Glomerular visceral epithelial cell (primary cell): ENCODE results near the gene PTPN21.

Source experiments
- DNase-seq: peaks from one replicate; pipeline ENCODE4 v3.0.0-alpha.2; 2016; ENCODE audit errors: extremely low spot score

The PTPN21 gene

DNA sequence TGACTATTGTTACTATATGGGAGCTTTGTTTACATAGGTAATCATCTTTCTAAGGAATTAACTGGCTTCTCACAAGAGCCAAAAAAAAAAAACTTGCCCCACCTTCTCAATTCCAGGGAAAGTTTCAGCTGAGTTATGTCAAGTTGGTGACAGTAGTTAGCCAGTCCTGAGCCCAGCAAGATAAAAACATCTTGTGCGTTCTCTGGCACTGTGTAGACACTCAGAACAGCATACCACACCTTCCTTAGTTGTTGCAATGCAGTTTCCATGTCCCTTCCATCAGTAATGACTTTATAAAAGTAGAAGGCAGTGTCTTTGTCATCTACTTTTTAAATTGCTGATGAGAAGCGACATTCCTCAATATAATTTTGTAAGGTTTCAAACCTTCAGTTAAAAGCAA is 50.2 kb downstream of the PTPN21 start:
- DNase-seq, result no peak

DNA sequence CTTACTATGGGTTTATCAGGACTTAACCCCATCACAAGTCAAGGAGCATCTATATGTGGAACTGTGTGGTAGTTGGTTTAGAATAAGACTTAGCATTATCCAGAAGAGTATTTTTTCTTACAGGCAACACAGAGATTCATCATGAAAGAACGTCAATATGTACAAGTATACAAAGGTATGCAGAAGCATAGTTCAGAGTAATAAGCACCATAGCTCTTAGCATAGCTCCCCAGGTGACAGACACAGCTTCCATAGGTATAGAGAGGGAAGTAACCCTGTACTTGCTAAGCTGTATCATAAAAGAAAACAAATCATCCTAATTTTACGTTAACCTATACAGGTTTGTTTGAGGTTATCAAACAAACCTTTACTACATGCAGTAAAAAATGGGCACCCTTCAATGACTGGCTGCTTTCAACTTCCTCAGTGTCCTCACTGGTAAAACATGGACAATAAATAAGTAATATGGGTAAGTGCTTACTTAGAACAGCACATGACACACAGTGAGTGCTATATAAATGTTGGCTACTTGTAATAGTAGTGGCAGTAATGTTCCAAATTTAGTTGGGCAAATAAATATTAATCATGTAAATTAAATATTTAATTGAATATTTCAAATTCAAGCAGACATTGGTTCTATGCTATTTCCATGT is 50.9 kb downstream of the PTPN21 start:
- DNase-seq, result no peak

DNA sequence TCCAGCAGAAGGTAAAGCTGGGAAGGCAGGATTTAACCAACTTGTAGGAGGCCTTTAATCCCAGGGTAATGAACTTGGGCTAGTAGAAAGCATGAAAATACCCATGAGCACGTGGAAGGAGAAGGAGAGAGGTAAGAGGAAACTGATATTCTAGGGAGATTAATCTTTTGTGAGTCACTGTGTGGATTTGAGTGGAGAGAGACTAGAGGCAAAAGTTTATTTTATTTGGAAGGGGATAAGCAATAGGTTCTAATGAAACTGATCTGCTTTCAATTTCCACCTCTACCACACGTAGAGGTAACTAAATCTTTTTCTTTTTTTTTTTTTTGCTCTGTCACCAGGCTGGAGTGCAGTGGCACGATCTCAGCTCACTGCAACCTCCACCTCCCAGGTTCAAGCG is 52.1 kb downstream of the PTPN21 start:
- no peak for DNase-seq

DNA sequence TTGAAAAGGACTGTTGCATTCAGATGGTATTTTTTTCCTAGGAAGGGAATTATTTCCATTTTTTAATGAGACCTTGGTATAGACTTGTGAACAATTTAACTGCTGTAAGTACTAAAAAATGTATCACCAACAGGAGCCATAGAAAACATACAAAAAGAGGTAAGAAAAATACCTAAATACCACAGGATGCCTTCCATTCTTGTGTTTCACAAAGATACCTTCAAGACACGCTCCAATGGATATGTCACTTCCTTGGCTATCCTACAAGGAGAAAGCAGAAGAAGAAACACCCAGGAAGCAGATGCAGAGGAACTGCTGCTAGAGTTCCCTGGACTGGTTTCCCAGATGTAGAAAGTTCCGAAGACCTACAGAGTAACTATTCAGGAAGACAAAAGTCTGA is 54.2 kb downstream of the PTPN21 start:
- peak; percentile 7 for DNase-seq

DNA sequence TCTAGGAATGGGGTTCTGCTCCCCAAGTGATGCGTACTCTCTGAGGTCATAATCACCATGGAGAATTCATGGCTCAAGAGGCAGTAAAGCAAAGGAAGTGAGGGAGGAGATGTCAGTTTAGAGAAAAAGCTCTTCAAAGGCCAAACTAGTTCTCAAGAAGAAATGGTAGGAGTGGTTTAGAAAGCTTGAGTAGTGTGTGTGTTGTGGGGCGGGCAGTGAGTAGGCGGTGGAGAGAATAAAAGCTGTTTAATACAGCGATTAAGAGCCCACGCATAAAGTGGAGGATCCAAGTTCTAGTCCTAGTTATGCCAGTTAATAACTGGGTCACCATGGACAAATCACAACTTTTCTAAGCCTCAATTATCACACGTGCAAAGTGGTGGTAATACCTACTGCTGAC is 55.6 kb downstream of the PTPN21 start:
- DNase-seq, result no peak

DNA sequence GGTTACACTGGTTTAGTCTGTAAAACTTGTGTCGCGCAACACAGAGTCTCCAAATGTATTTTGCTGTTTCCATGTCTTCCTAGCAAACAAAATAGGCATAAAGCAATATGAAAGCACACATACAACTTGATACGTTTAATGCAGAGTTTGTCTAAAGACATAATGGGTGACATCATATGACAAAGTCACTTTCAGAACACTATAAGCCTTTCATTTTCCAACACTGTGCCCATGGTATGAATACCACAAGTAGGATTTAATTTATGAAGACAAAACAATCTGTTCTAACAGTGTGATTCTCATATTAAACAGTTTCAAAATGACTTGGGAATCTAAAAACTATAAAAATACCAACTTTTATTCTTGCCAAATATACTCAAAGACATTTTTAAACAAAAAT is 58.4 kb downstream of the PTPN21 start:
- DNase-seq, result no peak

DNA sequence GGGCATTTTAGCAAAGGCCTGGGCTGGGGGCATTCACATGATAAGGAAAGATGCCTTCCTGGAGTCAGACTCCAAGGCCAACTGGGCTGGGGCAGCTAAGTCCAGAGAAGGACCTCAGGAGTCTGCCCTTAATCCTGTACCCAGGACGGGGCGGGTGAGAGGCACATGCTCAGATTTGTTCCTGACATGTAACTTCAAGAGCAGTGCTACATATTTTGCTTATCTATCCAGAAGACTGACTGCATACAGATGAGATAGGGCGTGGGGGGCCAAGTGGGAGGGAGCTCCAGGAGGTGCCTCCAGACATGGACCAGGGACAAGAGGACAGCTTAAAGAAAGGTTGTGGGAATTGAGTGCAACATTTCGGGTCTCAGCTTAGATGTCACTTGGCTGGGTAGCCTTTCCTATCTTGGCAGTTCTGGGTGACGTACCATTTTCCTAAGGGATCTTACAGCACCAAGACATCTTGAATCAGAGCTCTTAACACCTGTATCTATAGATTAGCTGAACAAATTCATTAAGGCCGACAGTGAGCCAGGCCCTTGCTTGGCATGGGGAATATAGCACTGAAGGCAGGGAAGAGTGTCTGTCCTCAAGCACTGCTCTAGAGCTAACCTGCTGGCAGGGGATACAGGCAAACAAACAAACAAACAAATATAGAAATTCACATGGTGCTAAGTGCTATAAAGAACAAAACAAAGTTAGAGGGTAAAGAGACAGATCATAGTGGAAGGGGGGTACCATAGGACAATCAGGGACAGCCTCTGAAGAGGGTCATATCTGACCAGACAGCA is 61.2 kb downstream of the PTPN21 start:
- no peak for DNase-seq

DNA sequence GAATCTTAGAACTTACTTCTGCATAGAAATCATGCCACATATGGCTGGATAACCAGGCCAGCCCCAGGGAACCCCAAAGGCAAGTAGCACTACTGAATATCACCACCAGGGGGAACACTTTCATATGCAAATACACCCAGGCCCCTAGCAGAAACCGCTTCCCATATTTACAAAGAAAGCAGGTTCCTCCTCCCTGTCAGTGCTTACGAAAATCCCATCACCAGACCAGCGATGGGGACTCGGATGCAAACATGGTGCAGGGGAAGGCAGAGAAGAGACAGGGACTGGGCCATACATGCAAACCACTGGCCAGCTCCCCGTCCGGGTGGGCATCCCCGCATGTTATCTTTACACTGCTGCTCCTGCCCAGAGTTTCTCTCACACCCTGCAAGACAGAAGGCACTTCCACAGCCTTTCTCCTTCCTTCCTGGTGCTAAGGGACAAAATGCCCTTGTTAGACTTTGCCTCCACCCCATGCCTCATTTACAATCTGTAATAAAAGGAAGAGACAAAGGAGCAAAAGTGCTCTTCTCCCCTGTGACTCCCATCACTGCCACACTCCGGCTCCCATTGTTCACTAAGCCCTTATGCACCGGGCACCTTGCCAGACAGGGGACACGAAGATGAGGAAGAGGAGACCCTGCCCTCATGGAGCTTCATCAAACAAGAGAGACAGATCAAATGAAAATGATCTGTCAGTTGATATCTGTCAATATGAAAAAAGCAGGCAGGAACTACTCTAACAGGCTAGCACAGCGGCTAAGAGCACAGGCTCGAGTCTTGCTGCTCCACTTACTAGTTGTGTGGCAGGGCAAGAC is 62.3 kb downstream of the PTPN21 start:
- peak; percentile 80 for DNase-seq

DNA sequence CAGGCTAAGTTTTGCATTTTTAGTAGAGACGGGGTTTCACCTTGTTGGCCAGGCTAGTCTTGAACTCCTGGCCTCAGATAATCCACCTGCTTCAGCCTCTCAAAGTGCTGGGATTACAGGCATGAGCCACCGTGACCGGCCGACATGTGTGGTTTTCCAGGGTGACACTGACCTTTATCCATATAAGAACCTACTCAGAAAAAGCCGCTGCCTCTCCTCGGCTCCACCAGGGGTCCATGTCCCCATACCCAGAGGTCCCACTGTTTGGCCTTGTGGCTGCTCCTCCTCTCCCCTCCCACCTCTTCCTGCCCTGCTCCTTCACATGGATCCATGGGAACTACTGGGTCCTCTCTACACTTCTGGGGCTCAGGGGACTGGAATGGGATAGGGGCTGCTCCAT is 64.6 kb downstream of the PTPN21 start:
- DNase-seq, result no peak

DNA sequence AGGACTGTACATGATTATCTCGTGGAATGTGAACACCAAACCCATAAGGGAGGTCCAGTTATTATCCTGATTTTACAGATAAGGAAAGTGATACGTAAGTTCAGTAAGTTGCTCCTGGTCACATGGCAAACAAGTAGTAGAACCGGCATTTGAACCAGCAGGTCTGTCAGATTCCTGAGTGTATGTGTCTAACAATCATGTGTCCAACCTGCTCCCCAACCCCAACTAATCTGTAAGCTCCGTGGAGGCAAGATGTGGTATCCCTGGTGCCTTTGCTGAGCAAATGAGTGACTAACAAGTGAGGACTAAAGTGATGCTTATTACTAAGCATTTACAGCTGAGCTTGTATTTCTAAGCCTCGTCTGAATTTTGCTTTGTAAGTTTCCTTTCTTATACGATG is 65.9 kb downstream of the PTPN21 start:
- DNase-seq, result no peak

DNA sequence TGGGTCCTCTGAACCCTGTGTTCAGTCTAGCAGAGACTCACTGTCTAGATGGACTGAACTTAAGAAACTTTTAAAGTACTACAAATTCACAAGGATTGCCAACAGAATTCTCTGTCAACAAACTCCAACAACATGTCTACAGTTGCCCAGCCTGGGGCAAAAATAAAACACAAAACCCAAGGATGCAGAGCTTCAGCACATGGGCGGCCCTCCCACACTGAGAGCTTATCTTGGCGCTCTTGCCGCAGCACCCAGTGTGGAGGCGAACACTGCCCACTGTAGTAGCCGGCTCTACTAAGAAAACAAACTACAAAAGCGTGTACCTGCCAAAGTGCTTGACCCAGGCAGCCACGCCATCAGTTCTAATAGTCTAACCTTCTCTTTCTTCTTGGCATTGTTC is 66.7 kb downstream of the PTPN21 start:
- DNase-seq, result no peak

DNA sequence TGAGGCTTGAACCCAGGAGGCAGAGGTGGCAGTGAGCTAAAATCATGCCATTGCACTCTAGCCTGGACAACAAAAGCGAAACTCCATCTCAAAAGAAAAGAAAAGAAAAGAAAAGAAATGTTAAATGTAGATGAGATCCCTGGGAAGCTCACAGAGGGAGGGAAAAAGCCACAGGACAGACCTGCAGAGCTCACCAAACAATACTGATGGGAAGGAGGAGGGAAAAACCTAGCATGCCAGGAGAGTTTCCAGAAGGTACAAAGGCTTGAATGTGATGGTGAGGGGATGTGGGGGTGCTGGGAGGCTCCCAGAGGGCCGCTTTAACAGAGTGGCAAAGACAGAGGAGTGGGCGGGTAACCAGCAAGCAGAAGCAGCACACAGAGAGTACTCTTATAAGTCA is 72.3 kb downstream of the PTPN21 start:
- no peak for DNase-seq

DNA sequence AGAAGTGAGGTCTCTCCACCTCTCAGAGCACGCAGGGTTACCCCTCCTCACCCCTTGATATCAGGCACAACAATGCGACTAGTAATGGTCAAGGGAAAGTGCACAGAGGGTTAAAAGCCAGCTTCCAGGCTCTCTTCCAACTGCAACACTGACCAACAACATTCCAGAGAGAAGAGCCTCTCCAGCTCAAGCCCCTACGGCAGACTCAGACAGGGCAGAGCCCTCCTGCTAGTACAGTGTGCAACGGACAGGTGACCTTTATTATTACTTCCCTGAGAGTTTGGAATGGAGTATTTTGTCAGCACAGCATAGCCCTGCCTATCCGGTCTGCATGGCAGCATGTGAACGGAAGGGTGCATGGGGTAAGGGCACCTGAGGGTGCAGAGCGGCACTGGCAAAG is 73.0 kb downstream of the PTPN21 start:
- DNase-seq, result no peak

DNA sequence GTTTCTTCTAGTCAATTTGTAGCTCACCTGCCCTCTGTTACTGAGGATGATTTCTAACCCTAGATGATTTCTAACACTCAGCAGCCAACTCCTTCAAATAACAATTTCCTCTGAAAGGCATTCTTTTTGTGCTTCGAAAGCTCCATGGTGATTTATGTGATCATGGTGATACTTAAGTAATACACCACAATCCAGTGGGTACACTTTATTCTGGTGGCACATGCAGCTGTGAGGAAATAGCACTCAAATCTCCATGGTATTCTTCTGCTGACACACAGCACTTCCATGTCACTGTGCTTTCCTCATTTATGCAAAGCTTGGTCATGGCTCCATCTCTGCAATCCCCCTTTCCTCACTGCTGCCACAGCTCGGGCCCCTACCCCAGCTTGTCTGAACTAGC is 73.7 kb downstream of the PTPN21 start:
- no peak for DNase-seq

DNA sequence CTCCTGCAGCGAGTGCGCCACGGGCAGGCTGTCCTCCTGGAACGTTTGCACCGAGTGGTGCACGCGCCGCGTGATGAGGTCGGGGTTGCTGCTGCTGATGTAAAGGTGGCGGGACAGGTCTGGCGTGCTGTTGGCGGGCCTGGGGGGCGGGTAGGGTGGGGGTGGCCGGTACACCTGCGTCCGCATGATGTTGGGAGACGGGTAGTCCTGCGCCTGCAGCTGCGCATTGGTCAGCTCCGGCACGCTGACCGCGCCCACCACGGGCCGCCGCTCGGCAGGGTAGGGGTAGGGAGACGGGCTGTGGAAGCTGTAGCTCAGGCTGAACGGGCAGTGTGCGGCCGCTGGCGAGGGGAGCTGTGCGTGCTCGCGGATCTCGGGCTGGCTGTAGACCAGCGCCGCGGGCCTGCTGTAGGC is 75.2 kb downstream of the PTPN21 start:
- no peak for DNase-seq

DNA sequence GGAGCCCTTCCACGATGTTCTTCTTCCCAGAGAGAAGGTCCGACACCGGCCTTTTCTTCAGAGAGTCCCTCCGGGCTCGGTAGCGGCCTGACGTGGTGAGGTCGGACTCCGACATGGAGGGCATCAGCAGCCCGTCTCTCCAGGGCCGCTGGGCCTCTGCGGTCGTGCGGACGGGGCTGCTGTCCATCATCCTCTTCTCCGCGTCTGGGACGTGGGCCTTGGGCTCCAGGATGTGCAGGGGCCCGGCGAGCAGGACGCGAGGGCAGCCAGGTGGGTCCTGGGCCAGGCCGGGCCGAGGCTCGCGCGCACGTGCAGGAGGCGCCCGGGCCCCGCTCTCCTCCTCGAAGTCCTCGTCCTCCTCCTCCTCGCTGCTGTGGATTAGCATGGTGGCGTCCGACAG is 75.9 kb downstream of the PTPN21 start:
- DNase-seq, result no peak

DNA sequence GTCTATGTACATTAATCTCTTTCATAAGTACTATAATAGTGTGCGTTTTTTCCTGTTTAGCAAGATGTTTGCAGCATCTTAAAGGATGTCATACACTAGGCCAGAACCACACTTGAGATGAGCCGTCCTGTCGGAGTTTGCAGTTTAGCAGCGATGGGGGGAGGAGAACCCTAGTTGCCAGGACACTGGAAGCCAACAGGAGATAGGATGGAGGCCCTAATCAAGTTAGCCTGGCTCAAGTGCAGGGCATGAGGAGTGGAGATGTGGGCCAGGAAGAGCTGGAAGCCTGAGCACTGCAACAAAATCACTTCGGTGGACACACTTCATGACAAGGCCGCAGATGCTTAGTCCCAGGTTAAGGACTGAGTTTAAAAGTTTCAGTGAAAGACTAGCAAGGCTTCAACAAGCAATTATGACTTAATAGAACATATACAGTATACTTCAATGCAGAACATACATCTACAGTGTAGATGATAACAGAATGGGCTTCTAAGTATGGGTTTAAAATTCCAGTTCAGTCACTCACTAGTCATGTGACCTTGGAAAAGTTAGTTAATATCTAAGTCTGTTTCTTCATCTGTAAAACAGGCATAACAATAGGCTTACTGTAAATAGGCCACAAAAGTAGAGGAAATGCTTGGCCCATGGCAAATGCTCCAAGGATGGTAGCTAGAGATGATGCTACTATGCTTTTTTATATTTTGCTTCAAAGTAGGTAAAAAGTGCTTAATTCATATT is 77.1 kb downstream of the PTPN21 start:
- no peak for DNase-seq

DNA sequence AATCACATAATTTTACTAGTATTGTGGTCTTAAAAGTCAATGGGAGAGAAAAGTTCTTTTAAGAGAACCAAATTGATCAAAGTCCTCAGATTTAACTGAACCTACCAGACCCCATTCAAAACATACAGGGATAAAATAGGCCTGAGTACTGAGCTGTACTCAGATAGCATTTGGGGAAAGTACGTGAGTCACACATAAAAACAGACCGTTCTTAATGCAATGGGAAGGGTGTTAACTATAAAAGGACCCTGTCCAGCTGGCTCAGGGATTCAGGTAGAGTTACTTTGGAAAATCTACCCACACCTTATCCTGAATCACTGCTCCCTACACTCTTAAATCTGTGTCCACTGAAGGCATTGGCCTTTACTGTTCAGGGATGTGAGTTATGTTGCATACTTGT is 78.0 kb downstream of the PTPN21 start:
- DNase-seq, result no peak

DNA sequence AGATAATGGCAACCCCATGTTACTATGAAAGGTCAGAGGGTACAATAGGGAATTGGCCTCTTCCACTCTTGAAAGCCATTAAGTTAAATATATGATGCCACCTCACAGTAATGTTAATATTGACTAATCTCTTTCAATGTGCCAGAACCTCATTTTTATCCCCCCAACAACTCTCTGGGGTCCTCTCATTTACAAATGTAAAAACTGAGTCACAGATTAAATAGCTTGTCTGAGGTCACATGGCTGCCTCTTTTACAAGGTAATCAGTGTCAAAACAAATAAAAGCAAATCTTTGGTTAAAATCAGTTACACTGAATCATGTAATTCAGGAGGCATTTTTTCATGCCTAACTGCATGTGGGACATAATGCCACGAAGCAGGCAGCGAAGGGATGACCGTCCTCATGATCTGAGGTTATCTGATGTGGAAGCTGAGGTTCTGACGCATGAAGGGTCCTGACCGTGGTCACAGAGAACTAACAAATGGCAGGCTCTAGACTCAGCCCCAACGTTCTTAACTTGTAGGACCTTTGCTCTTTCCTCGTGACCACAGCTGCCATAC is 78.5 kb downstream of the PTPN21 start:
- DNase-seq, result no peak

DNA sequence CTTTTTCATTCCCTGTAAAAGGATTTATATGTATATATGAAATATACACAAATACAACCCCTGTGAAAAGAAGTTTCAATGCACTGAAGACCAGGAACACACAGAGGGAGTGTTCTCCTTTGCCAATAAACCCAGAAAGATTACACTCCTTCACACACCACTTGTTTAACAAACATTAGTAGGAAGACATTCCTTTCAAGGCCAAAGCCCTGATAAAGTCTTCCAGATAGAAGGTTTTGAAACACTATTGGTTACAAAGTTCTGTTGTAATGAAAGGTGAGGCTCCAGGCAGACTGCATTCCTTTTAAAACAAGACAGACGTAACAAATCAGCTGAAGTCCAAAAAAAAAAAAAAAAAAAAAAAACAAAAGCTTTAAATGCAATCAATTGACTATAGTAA is 81.0 kb downstream of the PTPN21 start:
- no peak for DNase-seq

DNA sequence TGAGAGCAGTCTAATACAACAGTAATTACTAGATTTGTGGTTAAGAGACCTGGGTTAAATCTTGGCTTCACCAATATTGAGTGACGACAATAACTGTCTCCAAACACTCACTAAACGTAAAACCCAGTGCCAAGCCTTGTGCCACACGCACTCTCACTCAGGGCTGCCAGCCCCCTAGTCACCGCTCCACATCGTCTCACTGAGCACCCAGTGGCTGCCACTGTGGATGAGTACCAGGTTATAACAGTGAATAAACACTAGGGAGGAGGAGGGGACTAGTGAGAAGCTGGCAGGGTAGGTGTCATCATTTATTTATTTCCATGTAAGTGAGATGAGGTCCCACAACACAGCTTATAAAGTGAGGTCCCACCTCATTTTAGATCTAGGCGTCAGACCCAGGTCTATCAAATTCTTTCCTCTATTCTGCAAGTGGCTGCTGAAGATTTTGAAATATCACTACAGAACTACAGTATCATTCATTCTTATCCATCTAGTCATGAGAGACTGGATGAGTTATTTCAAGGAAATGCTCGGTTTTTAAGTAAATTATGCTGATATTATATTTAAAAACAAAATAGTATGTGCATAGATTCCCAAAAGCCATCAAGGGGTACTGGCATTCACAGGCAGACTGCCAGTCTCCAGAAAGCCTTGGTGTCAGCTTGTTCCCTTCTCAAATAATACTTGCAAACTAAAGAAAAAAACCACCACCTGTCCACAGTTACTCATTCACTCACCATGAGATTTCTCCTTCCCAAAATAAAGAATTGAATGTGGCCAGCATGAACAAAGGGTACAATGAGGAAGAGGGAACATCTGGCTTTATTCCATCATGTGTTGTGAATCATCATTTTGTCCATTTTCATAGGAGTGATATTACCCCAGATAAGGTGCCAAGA is 84.0 kb downstream of the PTPN21 start:
- no peak for DNase-seq
